HG03575 (cell line): Measurements from ENCODE around the gene RNF112.
"Not testable (repeated sequence)": the region's sequence is repeated elsewhere in the genome, so short reads cannot be mapped to it uniquely, and the experiment has no call there.

Experiments
- ATAC-seq: cut with Tn5 transposase; IDR thresholded peaks from one replicate; pipeline ENCODE4 v1.9.1; 2021; ENCODE audit not compliant: unreplicated experiment, insufficient number of reproducible peaks, low FRiP score; ENCODE audit errors: extremely low read depth

RNF112 gene

DNA sequence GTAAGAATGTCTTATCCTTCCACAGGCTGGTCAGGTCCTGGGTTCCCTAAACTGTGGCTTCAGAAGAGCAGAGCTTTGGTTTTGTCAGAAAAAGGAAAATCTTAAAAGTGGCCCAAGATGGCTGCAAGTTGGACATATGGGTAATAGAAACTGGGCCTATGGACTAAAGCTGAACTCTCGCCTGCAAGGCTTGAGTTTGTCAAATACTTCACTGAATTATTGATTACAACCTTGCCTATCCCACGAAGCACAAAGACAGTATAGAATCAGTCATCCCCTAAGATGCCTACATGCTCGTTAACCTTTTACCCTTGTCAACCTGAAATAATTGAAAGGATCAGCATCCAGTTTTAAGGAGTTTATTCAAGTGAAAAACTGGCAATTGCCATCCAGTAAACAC, 20.7 kb downstream of the RNF112 start:
- ATAC-seq: no peak

DNA sequence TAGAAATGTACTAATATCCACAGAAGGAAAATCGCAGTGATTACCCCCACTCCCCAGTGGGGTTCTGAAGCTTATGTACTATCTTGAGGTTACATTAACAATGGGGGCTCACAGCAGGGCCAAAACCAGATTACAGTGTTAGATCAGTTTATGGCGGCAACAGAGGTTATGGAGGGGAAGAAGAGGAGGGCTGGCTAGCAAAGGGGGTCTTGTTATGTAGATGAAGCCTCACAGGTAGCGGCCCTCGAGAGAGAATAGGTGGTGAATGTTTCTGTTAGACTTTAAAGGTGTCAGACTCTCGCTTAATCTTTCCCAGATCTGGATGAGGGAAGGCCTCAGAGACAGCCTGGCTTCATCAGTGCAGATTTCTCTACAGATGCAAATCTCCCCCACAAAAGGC, 22.2 kb downstream of the RNF112 start:
- ATAC-seq: no peak

DNA sequence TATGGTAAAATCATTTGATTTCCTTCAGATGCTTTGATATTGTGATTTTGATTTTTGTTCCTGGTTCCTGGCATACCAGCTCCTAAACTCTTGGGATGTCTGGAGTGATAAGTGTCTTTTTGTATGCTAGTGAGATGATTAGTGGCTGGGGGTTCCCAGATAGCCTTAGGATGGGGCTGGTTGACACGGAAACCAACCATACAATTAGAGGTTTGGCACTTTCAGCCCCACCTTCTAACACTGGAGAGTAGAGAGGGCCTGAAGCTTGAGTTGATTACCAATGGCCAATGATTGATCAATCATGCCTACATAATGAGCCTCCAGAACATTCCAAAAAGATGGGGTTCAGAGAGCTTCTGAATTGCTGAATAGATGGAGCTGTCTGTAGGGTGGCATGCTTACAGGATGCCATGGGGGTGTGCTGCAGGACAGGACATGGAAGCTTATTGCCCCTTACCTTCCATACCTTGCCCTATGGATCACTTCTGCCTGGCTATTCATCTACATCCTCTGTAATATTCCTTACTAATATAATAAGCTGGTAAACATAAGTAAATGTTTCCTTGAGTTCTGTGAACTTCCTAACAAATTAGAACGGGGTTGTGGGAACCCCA, 22.8 kb downstream of the RNF112 start:
- ATAC-seq: no peak

DNA sequence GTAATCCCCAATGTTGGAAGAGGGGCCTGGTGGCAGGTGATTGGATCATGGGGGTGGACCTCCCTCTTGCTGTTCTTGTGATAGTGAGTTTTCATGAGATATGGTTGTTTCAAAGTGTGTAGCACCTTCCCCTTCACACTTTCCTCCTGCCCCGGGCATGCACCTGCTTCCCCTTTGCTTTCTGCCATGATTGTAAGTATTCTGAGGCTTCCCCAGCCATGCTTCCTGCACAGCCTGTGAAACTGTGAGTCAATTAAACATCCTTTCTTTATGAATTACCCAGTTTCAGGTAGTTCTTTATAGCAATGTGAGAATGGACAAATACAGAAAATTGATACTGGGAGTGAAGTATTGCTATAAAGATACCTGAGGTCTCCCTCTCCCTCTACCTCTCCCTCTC, 29.4 kb downstream of the RNF112 start:
- ATAC-seq: no peak

- not testable (repeated sequence) for ATAC-seq
Measured at GRCh38 chr17:19441288-19441687, 30.3 kb downstream of the RNF112 start.

DNA sequence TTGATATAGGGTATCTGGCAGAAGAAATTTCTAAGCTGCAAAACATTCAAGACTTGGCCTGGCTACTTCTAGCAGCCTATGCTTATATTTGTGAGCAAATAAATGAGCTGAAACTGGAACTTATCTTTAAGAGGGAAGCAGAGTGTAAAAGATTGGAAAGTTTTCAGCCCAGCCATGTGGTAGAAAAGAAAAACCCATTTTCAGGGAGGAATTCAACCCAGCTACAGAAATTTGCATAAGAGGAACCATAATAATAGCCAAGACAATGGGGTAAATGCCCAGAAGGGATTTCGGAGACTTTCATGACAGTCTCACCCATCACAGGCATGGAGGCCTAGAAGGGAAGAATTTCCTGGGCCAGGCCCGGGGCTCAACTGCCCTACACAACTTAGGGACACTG, 31.7 kb downstream of the RNF112 start:
- ATAC-seq: no peak

GRCh38 chr17:19443148-19443547, 32.1 kb downstream of the RNF112 start:
- no peak for ATAC-seq

DNA sequence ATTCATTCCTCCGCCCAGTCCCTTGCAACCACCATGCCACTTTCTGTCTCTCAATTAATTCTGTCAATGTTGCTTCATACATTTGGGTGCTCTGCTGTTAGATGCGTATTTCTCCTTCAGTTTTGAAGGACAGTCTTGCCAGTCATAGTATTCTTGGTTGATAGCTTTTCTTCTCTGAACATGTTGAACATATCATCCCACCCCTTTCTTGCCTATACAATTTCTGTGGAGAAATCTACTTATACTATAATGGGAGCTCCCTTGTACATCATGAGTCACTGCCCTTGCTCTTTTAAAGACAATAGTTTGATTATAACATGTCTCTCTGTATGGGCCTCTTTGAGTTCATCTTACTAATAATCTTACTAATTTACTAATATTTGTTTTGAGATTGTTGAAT, 34.1 kb downstream of the RNF112 start:
- ATAC-seq: no peak

DNA sequence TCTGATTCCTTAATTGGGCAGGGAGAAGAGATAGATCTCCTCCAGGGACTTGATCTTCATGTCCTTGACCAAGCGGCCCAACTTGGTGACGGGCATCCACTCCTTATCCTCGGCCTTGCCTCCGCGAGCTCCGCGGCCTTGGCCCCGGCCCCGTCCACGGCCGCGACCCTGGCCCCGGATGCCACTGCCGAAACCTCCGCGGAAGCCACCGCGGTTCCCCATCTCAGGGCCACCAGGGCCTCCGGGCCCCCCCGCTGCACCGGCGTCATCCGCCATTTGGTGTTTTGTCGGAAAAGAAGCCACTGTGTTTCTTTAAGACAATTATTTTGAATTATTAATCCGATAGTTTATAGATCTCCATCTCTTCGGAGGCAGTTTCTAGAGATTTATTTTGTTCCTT, 35.5 kb downstream of the RNF112 start:
- not testable (repeated sequence) for ATAC-seq

DNA sequence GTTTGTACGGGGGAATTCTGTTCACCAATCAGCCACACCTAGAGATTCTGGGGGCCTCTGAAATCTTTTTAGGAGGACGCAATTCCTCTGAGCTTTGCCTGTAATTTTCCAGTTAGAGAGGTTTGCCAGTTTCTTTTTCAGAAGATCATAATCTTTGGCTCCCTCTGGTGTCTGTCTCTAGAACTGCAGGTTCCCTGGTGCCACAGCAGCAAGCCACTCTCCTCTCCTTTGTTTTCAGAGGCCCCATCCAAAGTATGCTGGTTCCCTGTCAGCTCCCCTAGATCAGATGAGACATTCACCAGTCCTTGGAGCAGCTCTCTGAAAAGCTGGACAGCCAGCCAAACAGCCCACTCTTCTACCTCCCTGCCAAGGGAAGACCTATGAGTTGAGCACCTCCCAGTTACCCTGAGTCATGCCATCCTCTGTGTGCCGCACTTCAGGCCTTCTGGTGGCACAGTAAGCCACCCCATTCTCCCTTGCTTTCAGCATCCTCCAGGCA, 36.1 kb downstream of the RNF112 start:
- ATAC-seq: no peak

DNA sequence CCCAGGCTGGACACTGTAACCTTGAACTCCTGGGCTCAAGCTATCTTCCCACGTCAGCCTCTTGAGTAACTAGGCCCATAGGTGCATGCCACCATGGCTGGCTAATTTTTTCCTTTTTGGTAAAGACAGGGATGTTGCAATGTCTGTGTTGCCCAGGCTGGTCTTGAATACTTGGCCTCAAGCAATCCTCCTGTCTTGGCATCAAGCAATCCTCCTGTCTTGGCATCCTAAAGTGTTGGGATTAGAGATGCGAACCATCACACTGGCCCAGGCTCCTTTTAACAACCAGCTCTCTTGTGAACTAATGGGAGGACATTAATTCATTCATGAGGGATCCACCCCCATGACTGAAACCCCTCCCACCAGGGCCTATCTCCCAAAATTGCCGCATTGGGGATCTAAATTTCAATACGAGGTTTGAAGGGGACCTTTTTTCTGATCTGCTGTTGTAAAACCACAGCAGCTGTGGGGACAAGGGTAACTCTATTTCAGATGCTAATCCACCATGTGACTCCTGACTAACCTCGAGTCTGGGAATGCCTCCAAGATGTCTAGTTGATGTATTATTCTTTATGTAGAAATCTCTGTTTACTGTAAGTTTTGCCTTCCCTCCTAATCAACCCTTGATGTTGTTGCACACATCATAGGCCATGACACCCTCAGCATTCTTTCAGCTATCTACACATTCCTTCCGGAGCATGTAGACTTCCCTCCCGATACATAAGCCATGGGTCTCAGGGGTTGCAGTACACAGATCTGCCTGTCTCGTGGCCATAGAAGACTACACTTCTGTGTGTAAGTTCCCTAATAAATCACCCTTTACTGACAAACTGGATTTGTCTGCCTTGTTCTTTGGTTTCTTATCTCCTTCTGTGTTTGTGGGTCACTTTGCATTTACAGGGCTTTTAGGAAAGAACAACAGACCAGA, 37.6 kb downstream of the RNF112 start:
- ATAC-seq: no peak

- no peak for ATAC-seq
Measured at GRCh38 chr17:19449656-19450055, 38.6 kb downstream of the RNF112 start.

DNA sequence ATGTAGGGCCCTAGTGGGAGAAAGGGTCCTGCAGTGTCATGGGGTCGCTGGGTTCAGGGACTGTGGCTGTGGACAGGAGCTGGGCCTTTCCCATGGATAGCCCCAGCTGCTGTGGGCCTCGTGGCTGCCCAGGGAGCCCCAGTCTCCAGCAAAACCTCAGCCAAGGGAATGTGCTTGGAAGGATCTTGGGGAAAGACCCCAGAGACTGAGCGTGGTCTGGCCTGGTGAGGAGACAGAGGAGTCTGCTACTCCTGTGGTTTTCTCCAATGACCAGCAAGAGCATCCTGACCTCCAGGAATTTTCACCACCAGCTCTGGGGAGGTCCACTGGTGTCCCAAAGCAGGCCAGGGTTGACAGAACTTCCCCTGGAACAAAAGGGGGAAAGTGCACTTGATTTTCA, 42.3 kb downstream of the RNF112 start:
- ATAC-seq: no peak

- no peak for ATAC-seq
Measured at GRCh38 chr17:19454074-19454473, 43.0 kb downstream of the RNF112 start.

GRCh38 chr17:19456016-19456927, 45.2 kb downstream of the RNF112 start:
- ATAC-seq: no peak

- no peak for ATAC-seq
Measured at GRCh38 chr17:19457046-19457445, 46.0 kb downstream of the RNF112 start.

GRCh38 chr17:19457830-19458271, 46.8 kb downstream of the RNF112 start:
- ATAC-seq: no peak

- not testable (repeated sequence) for ATAC-seq
Measured at GRCh38 chr17:19458481-19458880, 47.4 kb downstream of the RNF112 start.

DNA sequence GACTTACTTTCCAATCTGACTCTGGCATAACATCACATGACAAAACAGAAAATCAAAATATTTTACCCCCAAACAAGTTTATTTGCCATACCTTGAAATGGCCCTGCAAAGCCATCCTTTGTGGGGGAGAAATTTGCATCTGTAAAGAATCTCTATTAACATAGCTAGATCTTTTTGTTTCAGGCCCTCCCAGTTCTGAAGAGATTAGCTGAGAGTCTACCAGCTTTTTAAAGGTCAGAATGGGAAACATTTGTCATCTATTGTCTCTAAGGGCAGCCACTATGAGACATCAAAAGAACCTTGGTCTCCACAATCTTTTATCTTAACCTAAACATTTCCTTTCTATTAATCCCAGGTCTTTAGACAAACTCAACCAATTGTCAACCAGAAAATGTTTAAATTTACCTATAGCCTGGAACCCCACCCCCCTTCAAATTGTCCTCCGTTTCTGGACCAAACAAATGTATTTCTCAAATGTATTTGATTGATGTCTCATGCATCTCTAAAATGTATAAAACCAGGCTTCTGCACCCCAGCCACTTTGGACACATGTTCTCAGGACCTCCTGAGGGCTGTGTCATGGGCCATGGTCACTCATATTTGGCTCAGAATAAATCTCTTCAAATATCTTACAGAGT, 48.1 kb downstream of the RNF112 start:
- not testable (repeated sequence) for ATAC-seq
